H9 (cell line): ENCODE data around the gene UBXN7. TPM values are rescaled to one million over a fixed set of nuclear protein-coding genes. Genes with fewer than 3 reads are reported as not detected.

Experiments used
- DNase-seq: peaks from one replicate; pipeline ENCODE4 v3.0.0-alpha.2; 2017
- H2AFZ ChIP-seq: one replicate; pipeline ENCODE4 v1.6.1; 2013; ENCODE audit warnings: mild to moderate bottlenecking, low read length, control low read depth, moderate library complexity
- H2AK5ac ChIP-seq: 2 replicates; pipeline ENCODE4 v1.6.1; 2013; ENCODE audit warnings: low read length, control low read depth, mixed read lengths; ENCODE audit not compliant: insufficient read length
- H2BK120ac ChIP-seq: one replicate; pipeline ENCODE4 v1.6.1; 2013; ENCODE audit warnings: low read depth, mild to moderate bottlenecking, low read length, control low read depth, inconsistent platforms; ENCODE audit not compliant: poor library complexity, severe bottlenecking
- H2BK12ac ChIP-seq: 2 replicates; pipeline ENCODE4 v1.6.1; 2013; ENCODE audit warnings: low read length, control low read depth, mixed read lengths, low read depth; ENCODE audit not compliant: insufficient read length
- H2BK15ac ChIP-seq: 2 replicates; pipeline ENCODE4 v1.6.1; 2013; ENCODE audit warnings: low read depth, low read length, control low read depth
- H2BK20ac ChIP-seq: one replicate; pipeline ENCODE4 v1.6.1; 2013; ENCODE audit warnings: low read depth, mild to moderate bottlenecking, low read length, control low read depth, inconsistent platforms; ENCODE audit not compliant: poor library complexity, severe bottlenecking
- H2BK5ac ChIP-seq: 2 replicates; pipeline ENCODE4 v1.6.1; 2013; ENCODE audit warnings: low read length, control low read depth, mixed read lengths; ENCODE audit not compliant: insufficient read length
- H3K14ac ChIP-seq: 2 replicates; pipeline ENCODE4 v1.6.1; 2013; ENCODE audit warnings: low read length, control low read depth; ENCODE audit not compliant: insufficient read depth
- H3K18ac ChIP-seq: 2 replicates; pipeline ENCODE4 v1.6.1; 2013; ENCODE audit warnings: low read depth, mild to moderate bottlenecking, mixed read lengths, low read length, control low read depth; ENCODE audit not compliant: insufficient read length
- H3K23ac ChIP-seq: 2 replicates; pipeline ENCODE4 v1.6.1; 2013; ENCODE audit warnings: low read length, control low read depth, mixed read lengths, low read depth; ENCODE audit not compliant: insufficient read length
- H3K23me2 ChIP-seq: 2 replicates; pipeline ENCODE4 v1.6.1; 2013; ENCODE audit warnings: low read depth, mild to moderate bottlenecking, mixed read lengths, low read length, control low read depth; ENCODE audit not compliant: insufficient read length, poor library complexity, severe bottlenecking
- H3K27ac ChIP-seq: 2 replicates; pipeline ENCODE4 v1.5.1; 2013; ENCODE audit warnings: low read length, control low read depth, mixed read lengths, low read depth; ENCODE audit not compliant: insufficient read length
- H3K27me3 ChIP-seq: 2 replicates; pipeline ENCODE4 v1.6.1; 2013; ENCODE audit warnings: low read length, control low read depth, inconsistent platforms; ENCODE audit not compliant: insufficient read depth
- H3K4ac ChIP-seq: 2 replicates; pipeline ENCODE4 v1.6.1; 2013; ENCODE audit warnings: low read depth, mild to moderate bottlenecking, control low read depth, inconsistent platforms, low read length, moderate library complexity
- H3K4me1 ChIP-seq: 2 replicates; pipeline ENCODE4 v1.6.1; 2013; ENCODE audit warnings: low read length, control low read depth, inconsistent platforms; ENCODE audit not compliant: insufficient read depth
- H3K4me2 ChIP-seq: 2 replicates; pipeline ENCODE4 v1.6.1; 2013; ENCODE audit warnings: low read length, control low read depth, mixed read lengths; ENCODE audit not compliant: insufficient read length, insufficient read depth
- H3K56ac ChIP-seq: 2 replicates; pipeline ENCODE4 v1.6.1; 2013; ENCODE audit warnings: low read depth, mild to moderate bottlenecking, mixed read lengths, low read length, control low read depth; ENCODE audit not compliant: insufficient read length
- H3K79me1 ChIP-seq: 2 replicates; pipeline ENCODE4 v1.6.1; 2013; ENCODE audit warnings: low read depth, mild to moderate bottlenecking, moderate library complexity, low read length, control low read depth, inconsistent platforms; ENCODE audit not compliant: insufficient read depth, poor library complexity, severe bottlenecking
- H3K79me2 ChIP-seq: 2 replicates; pipeline ENCODE4 v1.6.1; 2013; ENCODE audit warnings: low read length, control low read depth, inconsistent platforms; ENCODE audit not compliant: insufficient read depth
- H3K9ac ChIP-seq: 2 replicates; pipeline ENCODE4 v1.6.1; 2013; ENCODE audit warnings: low read length, control low read depth, mixed read lengths; ENCODE audit not compliant: insufficient read length; ENCODE audit errors: extremely low read depth
- H3K9me3 ChIP-seq: one replicate; pipeline ENCODE4 v1.6.1; 2013; ENCODE audit warnings: low read depth, low read length, inconsistent platforms; ENCODE audit not compliant: control insufficient read depth
- H3T11ph ChIP-seq: one replicate; pipeline ENCODE4 v1.6.1; 2013; ENCODE audit warnings: mild to moderate bottlenecking, low read length, control low read depth, inconsistent platforms
- H4K20me1 ChIP-seq: one replicate; pipeline ENCODE4 v1.6.1; 2013; ENCODE audit not compliant: control insufficient read depth, insufficient read length, insufficient read depth
- H4K5ac ChIP-seq: 2 replicates; pipeline ENCODE4 v1.6.1; 2013; ENCODE audit warnings: low read depth, mild to moderate bottlenecking, mixed read lengths, low read length, control low read depth; ENCODE audit not compliant: insufficient read length
- H4K8ac ChIP-seq: replicated peaks from 2 replicates; pipeline ENCODE4 v1.6.1; 2013; ENCODE audit warnings: low read length, control low read depth, mixed read lengths, low read depth; ENCODE audit not compliant: insufficient read length
- H4K91ac ChIP-seq: 2 replicates; pipeline ENCODE4 v1.6.1; 2013; ENCODE audit warnings: low read depth, mild to moderate bottlenecking, moderate library complexity, mixed read lengths, low read length, control low read depth; ENCODE audit not compliant: insufficient read length
- H3K27ac Mint-ChIP-seq, 3 experiments: 2 replicates in 2 of 3; 3 replicates in 1 of 3; pipeline ENCODE4 v1.8.0; 2020 to 2021; ENCODE audit warnings: mixed read lengths in 3 of 3, mild to moderate bottlenecking in 1 of 3, moderate library complexity in 1 of 3
- H3K27me3 Mint-ChIP-seq: 2 replicates; pipeline ENCODE4 v1.8.0; 2021; ENCODE audit warnings: low read depth, mild to moderate bottlenecking, moderate library complexity, mixed read lengths
- H3K36me3 Mint-ChIP-seq, 3 experiments: 2 replicates in 2 of 3; 3 replicates in 1 of 3; pipeline ENCODE4 v1.8.0; 2020 to 2021; ENCODE audit warnings: low read depth in 3 of 3, mixed read lengths in 3 of 3; ENCODE audit not compliant: insufficient read depth in 1 of 3
- H3K4me1 Mint-ChIP-seq, 2 experiments: 2 replicates each; pipeline ENCODE4 v1.8.0; 2020; ENCODE audit warnings: mixed read lengths in 2 of 2
- H3K4me3 Mint-ChIP-seq, 2 experiments: 2 replicates in 1 of 2; 3 replicates in 1 of 2; pipeline ENCODE4 v1.8.0; 2020 to 2021; ENCODE audit warnings: mild to moderate bottlenecking in 2 of 2, mixed read lengths in 2 of 2, moderate library complexity in 1 of 2
- H3K9me3 Mint-ChIP-seq, 2 experiments: 2 replicates in 1 of 2; 3 replicates in 1 of 2; pipeline ENCODE4 v1.8.0; 2020; ENCODE audit warnings: mild to moderate bottlenecking in 2 of 2, mixed read lengths in 2 of 2, moderate library complexity in 1 of 2
- CTCF ChIP-seq: fragments of 200-600 bp; sonication (generic); conservative IDR thresholded peaks from 3 replicates; pipeline ENCODE4 v1.8.0; 2021; ENCODE audit warnings: antibody characterized with exemption, mild to moderate bottlenecking
- total RNA-seq: library from RNA; stranded (reverse); gene quantifications from 2 replicates; pipeline ENCODE4 v1.2.1, GENCODE V29; 2021

The UBXN7 gene
- total RNA-seq, 1 experiment from 2014 or later, result 110 TPM

- peaks cover 6 to 46% (median 43%) of the 10 kb centered on the region in 3 experiments; a peak in 6 of 7 replicates for H3K36me3 Mint-ChIP-seq
- no peak overlapping the region for H2BK5ac ChIP-seq
Measured at GRCh38 chr3:196350067-196350466, 82.2 kb downstream of the UBXN7 start.

More at GRCh38 chr3:196350067-196350466, 82.2 kb downstream of the UBXN7 start:
- Histone ChIP-seq H3K18ac (no peak overlapping the region), H3K9me3 (no peaks in the 10 kb centered on the region), H2BK120ac (no peak overlapping the region), H2BK15ac (no peak overlapping the region), H2AFZ (no peak overlapping the region), H3K14ac (no peak overlapping the region), H3K56ac (no peak overlapping the region), H4K91ac (no peak overlapping the region), H2BK12ac (no peak overlapping the region), H4K20me1 (no peaks in the 10 kb centered on the region), H2BK20ac (no peak overlapping the region), H3K4ac (no peak overlapping the region), H3K4me2 (no peak overlapping the region), H3K9ac (no peak overlapping the region), H3K23me2 (no peaks in the 10 kb centered on the region), H2AK5ac (no peak overlapping the region), H3K4me1 (no peaks in the 10 kb centered on the region), H4K5ac (no peak overlapping the region), H3K27ac (no peak overlapping the region), H3T11ph (no peak overlapping the region), H3K79me1 (no peaks in the 10 kb centered on the region), H3K79me2 (no peaks in the 10 kb centered on the region), H3K23ac (no peak overlapping the region), H4K8ac (no peak overlapping the region), H3K27me3 (no peaks in the 10 kb centered on the region)
- Mint-ChIP-seq H3K4me3 (no peak overlapping the region), H3K9me3 (no peaks in the 10 kb centered on the region; a peak in 1 of 5 replicates), H3K27ac (no peak overlapping the region), H3K27me3 (no peaks in the 10 kb centered on the region), H3K4me1 (no peaks in the 10 kb centered on the region)
- no peak for DNase-seq
- no peak for TF ChIP-seq CTCF
